Measurements from ENCODE around the gene PLCB1. TPM values are rescaled to one million over a fixed set of nuclear protein-coding genes. Genes with fewer than 3 reads are reported as not detected.
A peak's percentile ranks its signal among the peaks of the same experiment; 100 is the strongest.

Gene PLCB1
- total RNA-seq, 2 experiments from 2014 or later: 3.1 to 3.6 TPM

DNA sequence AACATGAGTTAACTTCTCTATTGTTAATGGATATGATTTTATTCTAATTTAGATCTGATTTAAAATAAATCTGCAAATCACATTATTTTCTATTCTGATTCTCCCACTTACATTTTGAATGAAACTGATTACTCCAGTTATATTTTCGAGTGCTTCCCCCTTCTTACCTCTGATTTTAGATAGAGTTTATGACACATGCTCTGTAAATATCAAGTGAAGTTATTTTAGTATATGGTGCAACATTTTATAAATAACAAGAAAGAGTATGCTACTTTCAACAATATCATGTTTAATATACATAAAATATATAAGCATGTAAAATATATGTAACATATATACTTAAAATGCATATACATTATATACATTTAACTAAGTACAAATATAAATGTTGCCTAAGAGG lies 38.9 kb downstream of the PLCB1 start:
- CTCF ChIA-PET: no interaction called here

DNA sequence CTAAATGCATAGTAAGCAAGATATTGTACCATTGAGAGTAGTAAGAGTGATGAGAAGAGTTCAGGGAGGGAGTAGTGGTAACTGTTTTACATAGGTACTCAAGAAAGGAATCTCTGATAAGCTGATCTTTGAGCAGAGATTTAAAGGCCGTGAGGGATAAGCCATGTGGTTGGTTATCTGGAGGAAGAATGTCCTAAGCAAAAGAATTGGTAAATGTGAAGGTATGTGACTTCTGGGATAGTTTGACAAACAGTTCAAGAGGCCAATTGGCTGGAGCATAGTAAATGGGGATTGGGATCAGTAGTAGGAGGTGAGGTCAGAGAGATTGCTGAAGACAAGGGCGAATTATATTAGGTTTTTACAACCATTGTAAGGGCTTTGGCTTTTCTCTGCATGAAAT lies 40.1 kb downstream of the PLCB1 start:
- TF ChIP-seq, protein P1, sequence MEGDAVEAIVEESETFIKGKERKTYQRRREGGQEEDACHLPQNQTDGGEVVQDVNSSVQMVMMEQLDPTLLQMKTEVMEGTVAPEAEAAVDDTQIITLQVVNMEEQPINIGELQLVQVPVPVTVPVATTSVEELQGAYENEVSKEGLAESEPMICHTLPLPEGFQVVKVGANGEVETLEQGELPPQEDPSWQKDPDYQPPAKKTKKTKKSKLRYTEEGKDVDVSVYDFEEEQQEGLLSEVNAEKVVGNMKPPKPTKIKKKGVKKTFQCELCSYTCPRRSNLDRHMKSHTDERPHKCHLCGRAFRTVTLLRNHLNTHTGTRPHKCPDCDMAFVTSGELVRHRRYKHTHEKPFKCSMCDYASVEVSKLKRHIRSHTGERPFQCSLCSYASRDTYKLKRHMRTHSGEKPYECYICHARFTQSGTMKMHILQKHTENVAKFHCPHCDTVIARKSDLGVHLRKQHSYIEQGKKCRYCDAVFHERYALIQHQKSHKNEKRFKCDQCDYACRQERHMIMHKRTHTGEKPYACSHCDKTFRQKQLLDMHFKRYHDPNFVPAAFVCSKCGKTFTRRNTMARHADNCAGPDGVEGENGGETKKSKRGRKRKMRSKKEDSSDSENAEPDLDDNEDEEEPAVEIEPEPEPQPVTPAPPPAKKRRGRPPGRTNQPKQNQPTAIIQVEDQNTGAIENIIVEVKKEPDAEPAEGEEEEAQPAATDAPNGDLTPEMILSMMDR (IDR thresholded peaks at IDR 0.05): no peak
- Mint-ChIP-seq H3K9me3 (no peaks in the 10 kb centered on the region), H3K4me1 (ENCODE audit: low read depth) (no peaks in the 10 kb centered on the region), H3K36me3 (ENCODE audit: low read depth) (no peaks in the 10 kb centered on the region), H3K27me3 (no peaks in the 10 kb centered on the region), H3K27ac (no peak overlapping the region), H3K4me3 (no peak overlapping the region)
- POLR2A ChIA-PET: no interaction called here
- ATAC-seq: no peak
- intact Hi-C loops (cut with micrococcal nuclease): no loop called here
- no peak for DNase-seq
- CTCF ChIA-PET: no interaction called here

More for the DNA sequence above, 38.9 kb downstream of the PLCB1 start:
- DNase-seq (no peak), ATAC-seq (no peak)
- H3K27me3 Mint-ChIP-seq: no peaks in the 10 kb centered on the region
- H3K27ac Mint-ChIP-seq: no peak overlapping the region
- H3K9me3 Mint-ChIP-seq: no peaks in the 10 kb centered on the region
- intact Hi-C loops (cut with micrococcal nuclease): no loop called here
- POLR2A ChIA-PET: no interaction called here
- TF ChIP-seq, protein P1 (IDR thresholded peaks at IDR 0.05): no peak
- H3K4me1 Mint-ChIP-seq (ENCODE audit: low read depth): no peaks in the 10 kb centered on the region
- no peak overlapping the region for H3K4me3 Mint-ChIP-seq
- H3K36me3 Mint-ChIP-seq (ENCODE audit: low read depth): no peaks in the 10 kb centered on the region

DNA sequence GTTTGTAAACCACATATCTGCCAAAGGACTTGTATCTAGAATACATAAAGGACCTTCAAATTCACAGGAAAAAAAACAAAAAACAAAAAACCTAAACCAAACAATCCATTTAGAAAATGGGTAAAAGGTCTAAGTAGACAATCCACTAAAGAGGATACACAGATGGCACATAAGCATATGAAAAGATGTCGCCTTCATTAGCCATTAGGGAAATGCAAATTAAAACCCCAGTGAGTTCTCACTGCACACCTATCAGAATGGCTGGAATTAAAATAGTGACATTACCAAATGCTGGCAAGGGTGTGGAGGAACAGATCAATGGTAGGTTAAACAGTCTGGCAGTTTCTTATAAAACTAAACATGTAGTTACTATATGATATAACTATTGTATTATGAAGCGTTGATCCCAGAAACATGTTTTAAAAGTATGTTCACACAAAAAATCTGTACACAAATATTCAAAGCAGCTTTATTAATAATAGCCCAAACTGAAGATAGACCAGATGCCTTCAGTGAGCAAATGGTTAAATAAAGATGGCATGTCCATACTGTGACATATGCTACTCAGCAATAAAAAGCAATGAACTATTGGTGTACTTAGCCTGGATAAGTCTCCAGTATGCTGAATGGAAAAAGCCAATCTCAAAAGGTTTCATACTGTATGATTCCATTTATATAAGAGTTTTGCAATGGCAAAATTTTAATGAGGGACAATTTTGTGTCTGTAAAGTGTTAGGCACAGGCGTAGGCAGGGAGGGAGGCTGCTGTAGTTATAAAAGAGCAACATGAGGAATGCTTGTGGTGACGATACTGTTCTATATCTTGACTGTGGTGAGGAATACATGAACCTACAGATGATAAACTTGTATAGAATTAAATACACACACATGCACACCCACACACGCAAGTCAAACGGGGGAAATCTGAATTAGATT lies 43.9 kb downstream of the PLCB1 start:
- H3K4me1 Mint-ChIP-seq (ENCODE audit: low read depth): no peaks in the 10 kb centered on the region
- intact Hi-C loops (cut with micrococcal nuclease): no loop called here
- ChIA-PET CTCF (no interaction called here), POLR2A (no interaction called here)
- ATAC-seq (no peak), DNase-seq (no peak)
- no peaks in the 10 kb centered on the region for H3K9me3 Mint-ChIP-seq
- H3K27me3 Mint-ChIP-seq: no peaks in the 10 kb centered on the region
- no peak overlapping the region for H3K4me3 Mint-ChIP-seq
- no peaks in the 10 kb centered on the region for H3K36me3 Mint-ChIP-seq (ENCODE audit: low read depth)
- TF ChIP-seq, protein P1 (IDR thresholded peaks at IDR 0.05): no peak
- no peak overlapping the region for H3K27ac Mint-ChIP-seq

DNA sequence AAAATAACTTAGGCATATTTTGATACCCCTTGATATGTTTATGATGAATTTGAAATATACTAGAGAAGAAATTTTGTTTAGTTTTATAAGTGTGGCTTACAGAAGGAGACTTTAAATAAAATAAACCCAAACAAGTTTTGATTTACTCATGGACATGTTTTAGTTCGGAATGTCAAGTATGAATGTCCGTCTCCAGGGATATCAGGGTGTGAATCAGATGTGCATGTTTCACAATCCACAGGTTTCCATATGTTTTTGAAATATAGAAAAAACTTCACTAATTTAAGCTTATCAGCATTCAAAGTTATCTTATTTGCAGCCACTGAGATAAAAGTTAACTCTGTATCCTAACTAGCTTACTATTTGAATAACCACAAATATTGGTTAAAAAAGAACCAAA lies 51.5 kb downstream of the PLCB1 start:
- TF ChIP-seq, protein P1 (IDR thresholded peaks at IDR 0.05): no peak
- ChIA-PET POLR2A (no interaction called here), CTCF (no interaction called here)
- intact Hi-C loops (cut with micrococcal nuclease): no loop called here
- no peak overlapping the region for H3K27ac Mint-ChIP-seq
- peaks cover 6% of the 10 kb centered on the region for H3K27me3 Mint-ChIP-seq
- DNase-seq (no peak), ATAC-seq (no peak)
- no peaks in the 10 kb centered on the region for H3K4me1 Mint-ChIP-seq (ENCODE audit: low read depth)
- no peak overlapping the region for H3K4me3 Mint-ChIP-seq
- H3K36me3 Mint-ChIP-seq (ENCODE audit: low read depth): no peaks in the 10 kb centered on the region
- no peaks in the 10 kb centered on the region for H3K9me3 Mint-ChIP-seq

DNA sequence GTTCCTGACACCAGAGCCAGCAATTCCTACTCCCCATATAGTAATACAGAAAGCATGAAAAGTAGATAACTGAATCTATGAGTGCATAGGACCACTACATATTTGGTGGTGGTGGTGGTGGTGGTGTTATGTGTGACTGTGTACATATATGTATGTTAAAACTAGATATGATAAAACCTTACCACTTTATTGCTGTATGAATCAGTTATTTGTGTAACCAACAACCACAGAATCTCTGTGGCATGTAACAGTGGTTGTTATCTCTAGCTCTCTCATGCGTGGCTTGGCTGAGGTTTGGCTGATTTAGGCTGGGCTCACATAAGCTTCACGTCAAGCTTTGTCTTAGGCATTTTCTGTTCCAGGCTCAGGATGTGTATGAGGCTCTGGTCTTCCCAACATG lies 55.7 kb downstream of the PLCB1 start:
- H3K27me3 Mint-ChIP-seq: peaks cover 6% of the 10 kb centered on the region
- no peak overlapping the region for H3K27ac Mint-ChIP-seq
- intact Hi-C loops (cut with micrococcal nuclease): no loop called here
- POLR2A ChIA-PET: no interaction called here
- CTCF ChIA-PET: no interaction called here
- no peak for ATAC-seq
- TF ChIP-seq, protein P1 (IDR thresholded peaks at IDR 0.05): no peak
- peaks cover under 1% of the 10 kb centered on the region for H3K9me3 Mint-ChIP-seq
- no peak overlapping the region for H3K4me3 Mint-ChIP-seq
- no peaks in the 10 kb centered on the region for H3K36me3 Mint-ChIP-seq (ENCODE audit: low read depth)
- no peaks in the 10 kb centered on the region for H3K4me1 Mint-ChIP-seq (ENCODE audit: low read depth)
- peak; percentile 2 for DNase-seq
